WTC11 (cell line): ENCODE results near the gene TTLL9. TPM values are rescaled to one million over a fixed set of nuclear protein-coding genes. Genes with fewer than 3 reads are reported as not detected.

Source experiments
- ATAC-seq: fragments of 200-7000 bp; cut with Tn5 transposase; 2 replicates; pipeline ENCODE4 v1.10.0; 2021; ENCODE audit warnings: mild to moderate bottlenecking, moderate library complexity
- CTCF ChIA-PET: fragments of 300-600 bp; sonication (Branson Sonifier 250); formaldehyde crosslinking; loops from one replicate; lab custom pipeline; 2021; ENCODE audit warnings: antibody characterized with exemption; lab: Charles Lee
- POLR2A ChIA-PET: fragments of 350-600 bp; sonication (Branson Sonifier 250); formaldehyde crosslinking; loops from one replicate; lab custom pipeline; 2021; ENCODE audit warnings: antibody characterized with exemption; lab: Charles Lee
- DNase-seq: peaks from one replicate; pipeline ENCODE4 v3.0.0; 2021; ENCODE audit warnings: low spot score
- H3K27ac Mint-ChIP-seq: 2 replicates; pipeline ENCODE4 v1.8.0; 2021; ENCODE audit warnings: mixed read lengths
- H3K27me3 Mint-ChIP-seq: 2 replicates; pipeline ENCODE4 v1.8.0; 2021; ENCODE audit warnings: low read depth, mild to moderate bottlenecking, moderate library complexity, mixed read lengths
- H3K36me3 Mint-ChIP-seq: 2 replicates; pipeline ENCODE4 v1.8.0; 2021; ENCODE audit warnings: mixed read lengths
- H3K4me1 Mint-ChIP-seq: 2 replicates; pipeline ENCODE4 v1.8.0; 2022; ENCODE audit warnings: mixed read lengths
- H3K4me3 Mint-ChIP-seq: 2 replicates; pipeline ENCODE4 v1.8.0; 2021; ENCODE audit warnings: mild to moderate bottlenecking, moderate library complexity, mixed read lengths
- H3K9me3 Mint-ChIP-seq: 2 replicates; pipeline ENCODE4 v1.8.0; 2021; ENCODE audit warnings: mixed read lengths
- ARID4B ChIP-seq: sonication (generic); formaldehyde crosslinking; IDR thresholded peaks from 2 replicates; pipeline ENCODE4 v1.8.0; 2023; ENCODE audit warnings: missing genetic modification reagents, mild to moderate bottlenecking, borderline replicate concordance
- ATF3 ChIP-seq: sonication (generic); formaldehyde crosslinking; conservative IDR thresholded peaks from 2 replicates; pipeline ENCODE4 v1.8.1; 2022; ENCODE audit warnings: mild to moderate bottlenecking, missing genetic modification reagents
- CBFB ChIP-seq: sonication (generic); formaldehyde crosslinking; IDR thresholded peaks from 2 replicates; pipeline ENCODE4 v1.8.1; 2022; ENCODE audit warnings: mild to moderate bottlenecking, low read depth, missing genetic modification reagents
- E2F4 ChIP-seq: sonication (generic); formaldehyde crosslinking; IDR thresholded peaks from 2 replicates; pipeline ENCODE4 v1.8.1; 2022; ENCODE audit warnings: low read depth, mild to moderate bottlenecking, moderate library complexity, missing genetic modification reagents, borderline replicate concordance
- EMX1 ChIP-seq: fragments of 250-450 bp; sonication (Bioruptor Pico); IDR thresholded peaks from 2 replicates; pipeline ENCODE4 v1.8.0; 2021; ENCODE audit warnings: mild to moderate bottlenecking
- ESRRA ChIP-seq: sonication (generic); formaldehyde crosslinking; IDR thresholded peaks from 2 replicates; pipeline ENCODE4 v1.8.1; 2022; ENCODE audit warnings: mild to moderate bottlenecking, missing genetic modification reagents, borderline replicate concordance
- FOXK1 ChIP-seq: sonication (generic); formaldehyde crosslinking; IDR thresholded peaks from 2 replicates; pipeline ENCODE4 v1.8.0; 2022; ENCODE audit warnings: mild to moderate bottlenecking, moderate library complexity, missing genetic modification reagents
- IRF1 ChIP-seq: sonication (generic); formaldehyde crosslinking; IDR thresholded peaks from 2 replicates; pipeline ENCODE4 v1.8.0; 2023; ENCODE audit warnings: missing genetic modification reagents
- NR2C2 ChIP-seq: sonication (generic); formaldehyde crosslinking; IDR thresholded peaks from 2 replicates; pipeline ENCODE4 v1.8.0; 2022; ENCODE audit warnings: mild to moderate bottlenecking, missing genetic modification reagents
- PRDM15 ChIP-seq: sonication (generic); formaldehyde crosslinking; IDR thresholded peaks from 2 replicates; pipeline ENCODE4 v1.8.0; 2022; ENCODE audit warnings: missing genetic modification reagents
- RELA ChIP-seq: sonication (generic); formaldehyde crosslinking; IDR thresholded peaks from 2 replicates; pipeline ENCODE4 v1.8.1; 2022; ENCODE audit warnings: missing genetic modification reagents, mild to moderate bottlenecking, borderline replicate concordance
- RORB ChIP-seq: fragments of 250-450 bp; sonication (Bioruptor Pico); IDR thresholded peaks from 2 replicates; pipeline ENCODE4 v1.9.0; 2021; ENCODE audit warnings: mild to moderate bottlenecking
- SP1 ChIP-seq: sonication (generic); formaldehyde crosslinking; conservative IDR thresholded peaks from 2 replicates; pipeline ENCODE4 v1.8.1; 2022; ENCODE audit warnings: missing genetic modification reagents
- TEAD4 ChIP-seq: sonication (generic); formaldehyde crosslinking; IDR thresholded peaks from 2 replicates; pipeline ENCODE4 v1.8.0; 2022; ENCODE audit warnings: mild to moderate bottlenecking, missing genetic modification reagents
- TP53 ChIP-seq: sonication (generic); formaldehyde crosslinking; IDR thresholded peaks from 2 replicates; pipeline ENCODE4 v1.8.1; 2023; ENCODE audit warnings: mild to moderate bottlenecking, missing genetic modification reagents
- ZBTB21 ChIP-seq: sonication (generic); formaldehyde crosslinking; IDR thresholded peaks from 2 replicates; pipeline ENCODE4 v1.8.1; 2023; ENCODE audit warnings: mild to moderate bottlenecking, missing genetic modification reagents, borderline replicate concordance
- ZNF263 ChIP-seq: sonication (generic); formaldehyde crosslinking; IDR thresholded peaks from 2 replicates; pipeline ENCODE4 v1.8.1; 2022; ENCODE audit warnings: low read depth, mild to moderate bottlenecking, moderate library complexity, missing genetic modification reagents
- ZNF416 ChIP-seq: fragments of 250-450 bp; sonication (Bioruptor Pico); IDR thresholded peaks from 2 replicates; pipeline ENCODE4 v1.9.0; 2021; ENCODE audit warnings: mild to moderate bottlenecking, inconsistent platforms
- ZNF532 ChIP-seq: fragments of 250-450 bp; sonication (Bioruptor Pico); IDR thresholded peaks from 2 replicates; pipeline ENCODE4 v1.9.0; 2021; ENCODE audit warnings: mild to moderate bottlenecking, borderline replicate concordance
- total RNA-seq: library from RNA; stranded (reverse); gene quantifications from 3 replicates; pipeline ENCODE4 v1.2.3, GENCODE V29; 2021

Gene TTLL9
- total RNA-seq, 1 experiment from 2014 or later, result not detected

- DNase-seq (no peak), ATAC-seq (no peak)
- Mint-ChIP-seq H3K9me3 (no peaks in the 10 kb centered on the region), H3K4me1 (peaks cover 5% of the 10 kb centered on the region), H3K4me3 (no peak overlapping the region), H3K27me3 (no peaks in the 10 kb centered on the region), H3K36me3 (no peaks in the 10 kb centered on the region), H3K27ac (no peak overlapping the region)
- CTCF ChIA-PET, result interaction anchor here (1.9 to 2.0 kb wide), 3 partner anchors 39 to 50 kb away, joined by 4 to 9 read pairs (median 5); no protein-coding TSS in a partner anchor
- TF ChIP-seq ZBTB21, result no peak
- no peak for TF ChIP-seq TEAD4 (CRISPR knock-in tag)
- TF ChIP-seq E2F4 (CRISPR knock-in tag), result no peak
- TF ChIP-seq RORB, result no peak
- no peak for TF ChIP-seq ZNF416 (CRISPR knock-in tag)
- TF ChIP-seq TP53 (CRISPR knock-in tag), result no peak
- no peak for TF ChIP-seq ESRRA
- TF ChIP-seq ATF3 (CRISPR knock-in tag), result no peak
- no peak for TF ChIP-seq ARID4B (CRISPR knock-in tag)
- no peak for TF ChIP-seq SP1 (CRISPR knock-in tag)
- no peak for TF ChIP-seq NR2C2 (CRISPR knock-in tag)
- no peak for TF ChIP-seq ZNF532 (CRISPR knock-in tag)
- no peak for TF ChIP-seq RELA (CRISPR knock-in tag)
- no peak for TF ChIP-seq CBFB
- TF ChIP-seq FOXK1, result no peak
- TF ChIP-seq IRF1 (CRISPR knock-in tag), result no peak
- no peak for TF ChIP-seq PRDM15 (CRISPR knock-in tag)
- no peak for TF ChIP-seq ZNF263 (CRISPR knock-in tag)
- TF ChIP-seq EMX1, result no peak
- POLR2A ChIA-PET, result no interaction called here
These were observed 25.6 kb downstream of the TTLL9 start for GRCh38 chr20:31896049-31896448.
